Small intestine (tissue), 7 donors: ENCODE measurements around the gene SIT1. TPM values are rescaled to one million over a fixed set of nuclear protein-coding genes. Genes with fewer than 3 reads are reported as not detected.

Experiments used
- DNase-seq, 2 donors: peaks; one replicate each; pipeline versions ENCODE4 v3.0.0 to v3.0.0-alpha.2; 2013
- FAIRE-seq: peaks from 2 replicates; lab custom pipeline; 2012; peaks lifted over from hg19 to GRCh38; lab: Jason Lieb, UNC
- H3K27ac ChIP-seq, 3 donors: one replicate each; pipeline ENCODE4 v1.5.1; 2013; ENCODE audit warnings: low read length in 2 of 3, mild to moderate bottlenecking in 2 of 3, control low read depth in 1 of 3, inconsistent platforms in 1 of 3, low read depth in 1 of 3, moderate library complexity in 1 of 3
- H3K27me3 ChIP-seq, 3 donors: one replicate each; pipeline ENCODE4 v1.6.1; 2013; ENCODE audit warnings: low read length in 3 of 3, inconsistent platforms in 1 of 3; ENCODE audit not compliant: control insufficient read depth in 3 of 3, insufficient read depth in 3 of 3
- H3K36me3 ChIP-seq, 3 donors: one replicate each; pipeline ENCODE4 v1.6.1; 2013; ENCODE audit warnings: low read length in 3 of 3, inconsistent platforms in 1 of 3, low read depth in 1 of 3, mild to moderate bottlenecking in 1 of 3, moderate library complexity in 1 of 3; ENCODE audit not compliant: control insufficient read depth in 3 of 3, insufficient read depth in 2 of 3
- H3K4me1 ChIP-seq, 3 donors: one replicate each; pipeline ENCODE4 v1.6.1; 2013; ENCODE audit warnings: low read length in 2 of 3, inconsistent platforms in 1 of 3, low read depth in 1 of 3, mild to moderate bottlenecking in 1 of 3, moderate library complexity in 1 of 3; ENCODE audit not compliant: control insufficient read depth in 3 of 3, insufficient read depth in 2 of 3
- H3K4me3 ChIP-seq, 3 donors: one replicate each; pipeline ENCODE4 v1.5.1; 2013; ENCODE audit warnings: low read length in 3 of 3, control low read depth in 1 of 3, inconsistent platforms in 1 of 3, low read depth in 1 of 3, mild to moderate bottlenecking in 1 of 3, moderate library complexity in 1 of 3
- H3K9me3 ChIP-seq, 2 donors: one replicate each; pipeline ENCODE4 v1.6.1; 2013; ENCODE audit warnings: low read depth in 1 of 2, low read length in 1 of 2; ENCODE audit not compliant: control insufficient read depth in 2 of 2, insufficient read depth in 1 of 2
- WGBS, 3 donors: extraction: QIAGEN DNeasy Blood & Tissue Kit; methylation state at CpG; one replicate each; pipeline ENCODE4 v1.1.7; 2013; 5-methylcytosine and 5-hydroxymethylcytosine counted together
- polyA plus RNA-seq, 4 donors: library from polyadenylated mRNA; stranded (reverse) in 3 of 4; unstranded in 1 of 4; fragments of 200-250 nt in 3 of 4; fragments of 120-200 nt in 1 of 4; gene quantifications; one replicate each; pipeline versions ENCODE4 v1.2.1 to v1.2.3, GENCODE V29; 2013
- donor health status: healthy with polysubstance abuse.
- donor health status: control.
- donor health status: control.
- donor health status: Bipolar disorder and iron deficiency.
- donor health status: healthy.

SIT1 gene
- polyA plus RNA-seq, 4 donors, result 0.89 to 5.9 (median 1.4) TPM

- Histone ChIP-seq H3K36me3 (peaks cover 0 to 4% (median 0%) of the 10 kb centered on the region in 3 donors), H3K4me3 (no peak overlapping the region), H3K27ac (peak overlapping the region in 1 of 3 donors; percentile 49), H3K27me3 (no peaks in the 10 kb centered on the region), H3K4me1 (no peaks in the 10 kb centered on the region), H3K9me3 (peaks cover 0 to 5% of the 10 kb centered on the region in 2 donors)
- FAIRE-seq (no peak), DNase-seq (no peak)
- WGBS, 3 donors, result 81 to 85% (median 85%) methylated on average over 9 of the region's 9 CpGs
Measured at GRCh38 chr9:35636135-35636876, 14.4 kb downstream of the SIT1 start.

GRCh38 chr9:35635730-35636129 lies 15.0 kb downstream of the SIT1 start:
- Histone ChIP-seq H3K4me3 (no peak overlapping the region), H3K4me1 (no peaks in the 10 kb centered on the region), H3K36me3 (peaks cover 0 to 4% (median 0%) of the 10 kb centered on the region in 3 donors), H3K27ac (peak overlapping the region in 1 of 3 donors; percentile 49), H3K9me3 (peaks cover 0 to 5% of the 10 kb centered on the region in 2 donors), H3K27me3 (no peaks in the 10 kb centered on the region)
- DNase-seq, result no peak
- no peak for FAIRE-seq

DNA sequence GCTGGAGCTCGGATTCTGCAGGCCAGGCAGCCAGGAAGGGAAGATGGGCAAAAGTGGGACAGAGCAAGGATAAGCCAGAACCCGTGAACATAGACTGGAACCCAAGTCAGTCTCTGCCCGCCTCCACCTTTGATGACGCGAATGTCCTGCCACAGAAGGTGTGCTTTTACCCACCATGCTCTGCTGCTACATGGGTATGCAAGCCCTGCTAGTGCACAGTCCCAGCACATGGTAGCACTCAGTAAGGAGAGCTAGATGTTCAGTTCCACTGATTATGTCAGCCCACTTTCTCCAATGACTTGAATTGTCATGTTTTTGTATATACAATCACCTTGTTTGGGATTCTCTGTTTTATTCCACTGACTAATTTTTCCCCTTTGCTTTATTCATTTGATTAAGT lies 21.1 kb downstream of the SIT1 start:
- H3K4me3 ChIP-seq, result no peak overlapping the region
- peaks cover 0 to 4% (median 0%) of the 10 kb centered on the region in 3 donors for H3K4me1 ChIP-seq
- H3K9me3 ChIP-seq, result no peaks in the 10 kb centered on the region
- H3K27ac ChIP-seq, result no peak overlapping the region
- H3K27me3 ChIP-seq, result no peaks in the 10 kb centered on the region
- no peaks in the 10 kb centered on the region for H3K36me3 ChIP-seq
- 89 to 93% (median 90%) methylated on average over 5 of the region's 5 CpGs for WGBS, 3 donors
- no peak for DNase-seq
- no peak for FAIRE-seq

DNA sequence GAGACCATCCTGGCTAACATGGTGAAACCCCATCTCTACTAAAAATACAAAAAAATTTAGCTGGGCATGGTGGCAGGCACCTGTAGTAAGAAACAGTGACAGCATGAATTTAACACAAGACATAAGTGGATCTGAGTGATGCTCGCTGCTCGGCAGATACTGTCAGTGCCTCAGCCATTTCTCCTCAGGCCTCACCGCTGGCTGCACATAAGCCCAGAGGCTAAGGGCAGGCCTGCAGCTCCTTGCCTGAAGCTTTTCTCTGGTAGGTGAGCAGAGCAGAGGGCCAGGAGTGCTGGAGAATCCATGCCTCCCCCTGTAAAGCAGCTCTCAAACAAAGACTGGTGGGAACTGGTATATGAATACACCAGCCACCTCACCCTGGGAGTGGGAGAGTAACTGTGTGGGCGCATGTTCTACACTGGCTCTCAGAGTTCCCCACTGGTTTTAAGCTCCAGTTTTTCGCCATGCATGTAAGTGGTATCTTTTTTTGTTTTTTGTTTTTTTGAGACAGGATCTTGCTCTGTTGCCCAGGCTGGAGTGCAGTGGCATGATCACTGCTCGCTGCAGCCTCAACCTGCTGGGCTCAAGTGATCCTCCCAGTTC lies 22.2 kb downstream of the SIT1 start:
- no peaks in the 10 kb centered on the region for H3K9me3 ChIP-seq
- H3K27ac ChIP-seq, result no peak overlapping the region
- H3K36me3 ChIP-seq, result no peaks in the 10 kb centered on the region
- H3K4me3 ChIP-seq, result no peak overlapping the region
- no peak for FAIRE-seq
- WGBS, 3 donors, result 96 to 97% (median 97%) methylated on average over 6 of the region's 6 CpGs
- DNase-seq, result no peak
- peaks cover 0 to 7% (median 0%) of the 10 kb centered on the region in 3 donors for H3K4me1 ChIP-seq
- no peaks in the 10 kb centered on the region for H3K27me3 ChIP-seq

GRCh38 chr9:35627575-35627974 lies 23.2 kb downstream of the SIT1 start:
- Histone ChIP-seq H3K9me3 (no peaks in the 10 kb centered on the region), H3K36me3 (no peaks in the 10 kb centered on the region), H3K27ac (no peak overlapping the region), H3K27me3 (no peaks in the 10 kb centered on the region), H3K4me1 (peaks cover 0 to 7% (median 0%) of the 10 kb centered on the region in 3 donors), H3K4me3 (no peak overlapping the region)
- no peak for FAIRE-seq
- no peak for DNase-seq
- WGBS, 3 donors, result 81 to 90% (median 89%) methylated on average over 2 of the region's 2 CpGs

DNA sequence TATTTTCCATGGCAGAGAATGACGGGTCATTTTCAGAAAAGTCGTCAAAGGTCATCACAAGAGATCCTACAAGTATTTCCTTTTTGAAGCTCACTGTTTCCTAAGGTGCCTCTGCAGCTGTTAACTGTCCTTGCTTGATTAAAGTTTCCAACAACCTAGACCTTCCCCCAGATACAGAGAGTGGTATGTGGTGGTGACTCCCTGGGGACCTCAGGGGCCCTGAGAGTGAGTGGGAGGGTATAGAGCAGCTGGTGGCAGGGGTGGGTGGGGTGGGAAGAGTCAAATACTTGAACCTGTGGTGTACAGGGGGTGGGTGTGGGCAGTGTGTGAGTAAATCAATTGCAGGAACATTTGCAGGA lies 31.0 kb downstream of the SIT1 start:
- 51 to 73% (median 52%) methylated on average over 2 of the region's 2 CpGs for WGBS, 3 donors
- no peaks in the 10 kb centered on the region for H3K36me3 ChIP-seq
- H3K9me3 ChIP-seq, result no peaks in the 10 kb centered on the region
- no peak for DNase-seq
- FAIRE-seq, result no peak
- H3K27me3 ChIP-seq, result peaks cover 0 to 23% (median 0%) of the 10 kb centered on the region in 3 donors
- H3K4me3 ChIP-seq, result no peak overlapping the region
- peak overlapping the region in 1 of 3 donors; percentile 74 for H3K27ac ChIP-seq
- H3K4me1 ChIP-seq, result peaks cover 0 to 14% (median 0%) of the 10 kb centered on the region in 3 donors

- FAIRE-seq (no peak), DNase-seq (peak in 1 of 2 donors; percentile 65)
- Histone ChIP-seq H3K4me3 (no peak overlapping the region), H3K27me3 (peaks cover 0 to 23% (median 0%) of the 10 kb centered on the region in 3 donors), H3K9me3 (no peaks in the 10 kb centered on the region), H3K27ac (peak overlapping the region in 2 of 3 donors; percentile 6 to 74), H3K36me3 (no peaks in the 10 kb centered on the region), H3K4me1 (peaks cover 0 to 12% (median 0%) of the 10 kb centered on the region in 3 donors)
- WGBS, 3 donors, result 80 to 89% (median 82%) methylated on average over 17 of the region's 17 CpGs
Measured at GRCh38 chr9:35618854-35619799, 31.6 kb downstream of the SIT1 start.

DNA sequence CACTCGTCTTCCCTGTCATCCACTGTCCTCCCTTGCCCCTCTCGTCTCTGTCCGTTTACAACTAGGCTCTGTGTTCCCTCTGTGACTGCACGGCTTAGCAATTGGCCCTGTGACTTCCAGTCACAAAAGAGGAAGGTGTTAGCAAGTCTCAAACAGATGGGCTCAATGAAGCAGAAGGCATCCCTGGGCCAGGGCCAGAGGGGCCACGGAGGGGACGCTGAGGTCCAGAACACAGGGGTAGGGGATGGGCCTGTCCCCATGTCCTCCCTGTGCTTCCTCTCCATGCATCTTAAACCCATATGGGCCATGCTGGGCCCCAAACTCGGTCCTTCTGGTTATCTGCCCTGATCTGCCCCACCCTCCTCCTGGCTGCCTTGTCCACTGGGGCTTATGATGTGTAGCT lies 32.4 kb downstream of the SIT1 start, which contains the start of gene CD72:
CD72 (minus strand) TSS at position 89 of the 403 bp plus-strand sequence. CDS start 110 bp downstream, outside the sequence.
- FAIRE-seq (no peak), DNase-seq (no peak)
- Histone ChIP-seq H3K27me3 (peaks cover 0 to 23% (median 0%) of the 10 kb centered on the region in 3 donors), H3K27ac (peak within 1 kb of the TSS in 2 of 3 donors; percentile 61 to 74), H3K9me3 (no peaks in the 10 kb centered on the region), H3K4me1 (peaks cover 0 to 11% (median 0%) of the 10 kb centered on the region in 3 donors), H3K36me3 (no peaks in the 10 kb centered on the region), H3K4me3 (peak within 1 kb of the TSS; percentile 30 to 41 (median 36))
- 70 to 81% (median 78%) methylated on average over 7 of the region's 7 CpGs for WGBS, 3 donors
